Measurements from ENCODE around the gene HPX.

Gene HPX

GRCh38 chr11:6458352-6459098 is 17.7 kb upstream of the HPX start:
- DNase-seq: no peak

GRCh38 chr11:6457581-6458320 is 17.0 kb upstream of the HPX start:
- no peak for DNase-seq

- no peak for DNase-seq
Measured at GRCh38 chr11:6456361-6457073, 15.7 kb upstream of the HPX start.

- no peak for DNase-seq
Measured at GRCh38 chr11:6455070-6455469, 14.3 kb upstream of the HPX start.

- no peak for DNase-seq
Measured at GRCh38 chr11:6453152-6453551, 12.4 kb upstream of the HPX start.

GRCh38 chr11:6452219-6452618 is 11.4 kb upstream of the HPX start:
- no peak for DNase-seq

GRCh38 chr11:6448574-6448973 is 7.8 kb upstream of the HPX start:
- DNase-seq: no peak

GRCh38 chr11:6443269-6444003 is 2.6 kb upstream of the HPX start:
- DNase-seq: peak; percentile 54

- no peak for DNase-seq
Measured at GRCh38 chr11:6442441-6442840, 1.7 kb upstream of the HPX start.

GRCh38 chr11:6438979-6439571 is 1.7 kb downstream of the HPX start:
- no peak for DNase-seq

GRCh38 chr11:6437993-6438392 is 2.8 kb downstream of the HPX start:
- no peak for DNase-seq

GRCh38 chr11:6437423-6437822 is 3.4 kb downstream of the HPX start:
- no peak for DNase-seq

GRCh38 chr11:6433998-6434660 is 6.7 kb downstream of the HPX start:
- DNase-seq: no peak

GRCh38 chr11:6431861-6432260 is 8.9 kb downstream of the HPX start:
- DNase-seq: no peak

- DNase-seq: no peak
Measured at GRCh38 chr11:6427516-6427915, 13.3 kb downstream of the HPX start.

GRCh38 chr11:6420677-6421076 is 20.1 kb downstream of the HPX start:
- no peak for DNase-seq

GRCh38 chr11:6419009-6419631 is 21.7 kb downstream of the HPX start, which contains the start of gene APBB1:
Gene APBB1 (minus strand): TSS chr11:6419094. CDS start chr11:6411347, 7,747 bp downstream.
- DNase-seq: peak; percentile 82

- no peak for DNase-seq
Measured at GRCh38 chr11:6418557-6419008, 22.2 kb downstream of the HPX start.

- DNase-seq: no peak
Measured at GRCh38 chr11:6417907-6418556, 22.8 kb downstream of the HPX start.

GRCh38 chr11:6415797-6416196 is 25.0 kb downstream of the HPX start:
- DNase-seq: no peak

- DNase-seq: no peak
Measured at GRCh38 chr11:6414874-6415328, 25.9 kb downstream of the HPX start.

Measured in right forelimb (tissue), 1 donor.